GM19395 (cell line): ENCODE measurements around the gene EDAR.

Source experiments
- ATAC-seq: cut with Tn5 transposase; IDR thresholded peaks from one replicate; pipeline ENCODE4 v1.9.1; 2021; ENCODE audit warnings: mild to moderate bottlenecking, moderate library complexity; ENCODE audit not compliant: unreplicated experiment

Gene EDAR

DNA sequence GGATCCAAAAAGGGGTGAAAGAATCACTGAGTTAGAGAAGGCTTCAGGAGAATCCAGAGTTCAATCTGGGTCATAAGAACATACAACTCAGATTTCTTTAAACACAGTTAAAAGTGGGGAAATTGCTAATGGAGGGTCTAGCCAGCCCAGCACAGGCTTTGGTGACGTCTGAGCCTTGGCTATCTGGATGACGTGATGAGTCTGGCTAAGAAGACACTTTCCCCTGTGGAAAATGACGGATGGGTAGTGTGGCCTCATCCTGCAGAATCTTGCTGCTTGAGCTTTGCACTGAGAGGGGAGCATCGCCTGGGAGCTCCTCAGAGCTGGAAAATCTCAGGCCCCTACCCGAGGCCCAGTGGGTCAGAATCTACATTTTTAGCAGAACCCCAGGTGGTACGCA, 19.2 kb downstream of the EDAR start:
- no peak for ATAC-seq

DNA sequence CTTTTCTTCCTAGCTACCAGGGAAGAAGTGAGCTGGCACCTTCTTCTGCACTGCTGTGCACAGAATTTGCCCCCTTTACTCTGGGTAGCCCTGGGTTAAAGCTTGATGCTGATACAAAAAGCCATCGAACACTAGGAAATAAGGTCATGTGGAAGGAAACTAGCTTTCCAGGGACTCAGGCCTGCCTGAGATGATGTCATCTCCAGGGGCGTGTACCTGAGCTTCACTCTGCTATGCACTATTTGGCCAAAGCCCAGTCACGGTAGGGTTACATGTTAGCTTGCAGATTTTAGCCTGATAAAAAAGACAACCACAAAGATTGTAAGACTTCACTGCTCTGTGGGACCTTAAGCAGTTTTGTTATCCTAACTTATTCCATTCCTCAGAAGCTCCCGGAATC, 20.4 kb downstream of the EDAR start:
- no peak for ATAC-seq

DNA sequence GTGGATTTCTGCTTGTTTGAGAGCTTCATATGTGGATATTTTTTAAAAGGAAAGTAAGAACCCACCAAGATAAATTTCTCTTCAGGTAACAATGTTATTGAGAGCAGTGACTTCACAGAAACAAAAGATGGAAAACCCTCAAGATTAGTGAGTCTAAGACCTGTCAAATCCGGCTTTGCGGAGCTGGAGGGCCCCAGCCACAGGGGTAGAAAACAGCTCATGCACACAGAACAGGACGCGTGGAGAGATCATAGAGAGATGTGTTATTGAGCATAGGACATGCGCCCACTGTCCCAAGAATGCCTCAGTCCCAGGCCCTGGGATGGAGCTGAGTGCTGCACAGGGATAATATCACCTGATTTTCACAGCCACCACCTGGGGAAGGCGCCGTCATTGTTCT, 21.3 kb downstream of the EDAR start:
- ATAC-seq: no peak

DNA sequence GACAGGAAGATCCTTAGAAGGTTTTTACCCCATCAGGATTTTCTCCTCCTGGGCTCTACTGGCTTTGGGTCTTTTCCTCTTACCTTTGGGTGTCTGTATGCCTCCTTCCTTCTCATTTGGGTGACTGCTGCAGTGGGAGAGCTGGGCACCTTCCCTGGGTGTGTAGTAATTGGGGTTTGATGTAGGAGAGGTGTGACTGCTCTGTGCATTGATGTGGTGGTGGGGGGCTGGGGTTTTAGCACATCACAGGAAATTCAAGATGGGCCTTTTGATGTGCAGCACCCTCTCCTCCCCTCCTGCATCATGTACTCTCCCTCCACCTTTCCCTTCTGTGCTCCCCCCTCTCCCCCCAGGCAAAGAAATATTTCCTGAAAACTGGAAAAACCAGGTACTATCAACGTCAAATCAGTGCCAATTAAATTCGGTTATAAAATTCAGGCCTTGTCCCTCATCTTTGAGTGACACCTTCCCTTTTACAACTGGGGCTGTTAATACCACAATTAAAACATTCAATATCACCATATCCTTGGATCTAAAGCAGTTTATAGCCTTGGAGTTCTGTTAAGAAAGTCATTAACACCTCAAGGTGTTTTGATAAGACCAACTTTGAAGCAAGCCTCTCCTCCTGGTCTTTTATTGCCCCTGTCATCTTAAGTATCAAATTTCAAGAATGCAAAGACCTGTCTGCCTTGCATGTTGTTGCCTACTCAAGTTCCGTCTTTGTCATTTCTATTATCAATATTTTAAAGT, 23.3 kb downstream of the EDAR start:
- ATAC-seq: no peak

DNA sequence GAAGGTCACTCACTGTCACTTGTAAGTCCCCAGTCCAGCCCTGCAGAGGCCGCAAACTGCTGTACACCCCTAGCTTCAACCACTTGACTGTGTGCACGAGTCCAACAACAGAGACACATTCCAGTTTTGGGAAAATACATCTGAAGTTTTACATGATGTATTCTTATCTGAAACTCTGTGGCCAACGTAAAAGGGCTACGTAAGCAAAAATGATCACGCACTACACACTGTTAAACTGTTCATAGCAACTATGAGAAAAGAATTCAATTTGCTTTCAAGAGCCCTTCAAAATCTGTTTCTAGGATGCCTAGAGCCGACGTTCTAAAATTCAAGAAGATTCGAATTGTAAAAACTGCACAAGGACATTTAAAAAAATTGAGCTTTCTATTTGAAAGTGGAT, 26.0 kb downstream of the EDAR start:
- ATAC-seq: no peak

DNA sequence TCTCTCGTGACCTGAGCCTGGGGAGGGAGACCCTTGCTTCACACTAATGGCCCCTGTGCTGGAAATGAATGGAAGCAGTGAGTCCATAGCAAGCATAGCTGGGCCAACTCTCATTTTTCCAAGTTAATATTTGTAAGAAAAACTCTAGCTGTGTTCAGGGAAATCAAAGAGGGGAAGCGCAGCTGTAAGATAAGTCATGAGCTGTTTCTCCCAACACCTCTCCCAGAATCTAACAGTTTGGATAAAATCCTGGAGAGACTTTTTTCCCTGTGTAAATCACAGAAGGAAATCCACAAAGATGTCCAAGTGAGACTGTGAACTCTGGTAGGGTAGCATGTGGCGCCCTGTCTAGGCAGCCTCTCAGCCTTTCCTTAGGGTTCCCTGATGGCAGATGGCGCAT, 27.2 kb downstream of the EDAR start:
- no peak for ATAC-seq

DNA sequence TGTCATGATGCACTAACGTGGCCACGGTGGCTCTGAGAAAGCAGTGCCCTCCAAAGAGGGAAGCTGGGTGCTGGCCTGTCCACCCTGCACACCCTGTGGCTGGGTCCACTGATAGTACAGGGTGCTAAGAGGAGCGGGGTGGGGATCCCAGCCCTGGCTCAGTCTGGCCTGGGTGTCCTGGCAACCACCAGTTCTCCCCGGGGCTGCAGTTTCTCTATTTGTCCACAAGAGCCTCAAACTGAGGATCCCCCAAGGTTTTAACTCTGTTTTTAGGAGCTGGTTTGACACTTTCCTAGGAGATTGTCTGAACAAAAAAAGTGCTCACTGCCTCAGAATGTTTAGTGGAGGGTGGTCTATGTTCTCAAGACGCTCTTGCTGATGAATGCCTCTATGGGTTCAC, 29.0 kb downstream of the EDAR start:
- ATAC-seq: no peak

DNA sequence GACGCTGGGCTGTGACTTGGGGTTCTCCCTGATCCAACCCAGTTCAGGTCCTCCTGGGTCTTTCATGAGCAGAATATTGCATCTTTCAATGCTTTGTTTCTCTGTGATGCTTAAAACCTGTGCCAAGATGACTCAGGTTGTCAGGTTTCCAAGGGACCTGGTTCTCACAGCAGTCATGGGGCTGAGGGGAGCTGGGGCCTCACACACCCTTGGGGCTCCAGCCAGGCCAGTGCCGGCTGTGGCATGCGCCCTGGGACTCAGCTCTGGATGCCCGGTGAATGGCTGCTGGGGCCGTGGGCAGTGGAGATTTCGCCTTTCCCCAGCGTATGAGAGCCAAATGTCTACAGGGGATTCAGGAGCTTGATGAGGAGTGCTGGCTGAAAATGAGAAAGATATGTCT, 29.6 kb downstream of the EDAR start:
- no peak for ATAC-seq

DNA sequence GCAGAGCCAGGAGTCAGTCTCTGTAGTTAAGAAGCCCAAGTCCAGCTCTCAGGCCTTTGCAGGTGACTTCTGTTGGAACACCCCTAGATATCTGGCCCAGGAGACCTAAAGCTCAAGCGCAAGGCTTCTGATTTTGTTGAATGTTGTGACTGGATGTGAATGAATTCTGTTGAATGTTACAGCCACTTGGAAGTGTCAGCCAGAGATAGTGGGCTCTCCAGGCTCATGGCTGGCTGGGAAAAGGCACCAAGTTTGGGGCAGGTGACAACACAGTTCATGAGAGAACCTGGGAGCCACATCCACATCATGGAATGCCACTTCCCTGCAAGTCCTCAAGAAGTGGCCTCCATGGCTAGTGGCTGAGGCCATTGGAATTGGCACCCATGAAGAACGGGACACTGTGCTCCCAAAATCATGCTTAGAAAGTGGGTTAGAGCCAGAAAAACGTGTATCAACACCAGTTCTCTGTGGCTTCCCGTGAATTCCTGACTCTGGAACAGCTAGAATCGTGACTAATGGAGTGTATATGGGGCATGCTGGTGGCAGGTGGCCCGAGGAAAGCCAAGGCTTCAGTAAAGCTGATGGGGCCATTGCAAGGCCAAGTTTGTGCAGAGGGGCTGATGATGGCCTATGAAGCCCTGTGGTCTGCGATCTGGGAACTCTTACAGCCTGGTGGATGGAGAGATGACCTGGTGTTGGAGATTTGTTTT, 30.2 kb downstream of the EDAR start:
- ATAC-seq: no peak

DNA sequence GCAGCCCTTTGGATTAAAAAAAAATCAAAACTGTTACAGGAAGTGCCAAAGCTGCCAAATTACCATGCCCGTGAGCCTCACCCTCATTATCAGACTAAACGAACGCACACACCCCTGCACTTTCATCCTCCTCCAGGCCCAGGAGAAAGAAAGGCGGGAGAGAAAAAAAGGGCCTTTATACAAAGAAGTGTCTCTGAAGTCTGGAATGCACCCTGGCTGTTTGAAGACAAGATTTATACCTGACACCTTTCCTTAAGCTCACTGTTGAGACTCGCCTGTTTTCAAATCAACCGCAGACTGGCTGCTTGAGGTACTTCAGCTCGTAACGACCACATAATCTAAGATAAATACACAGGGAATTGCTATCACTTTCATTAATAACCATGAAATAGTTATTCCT, 31.0 kb downstream of the EDAR start:
- ATAC-seq: no peak

DNA sequence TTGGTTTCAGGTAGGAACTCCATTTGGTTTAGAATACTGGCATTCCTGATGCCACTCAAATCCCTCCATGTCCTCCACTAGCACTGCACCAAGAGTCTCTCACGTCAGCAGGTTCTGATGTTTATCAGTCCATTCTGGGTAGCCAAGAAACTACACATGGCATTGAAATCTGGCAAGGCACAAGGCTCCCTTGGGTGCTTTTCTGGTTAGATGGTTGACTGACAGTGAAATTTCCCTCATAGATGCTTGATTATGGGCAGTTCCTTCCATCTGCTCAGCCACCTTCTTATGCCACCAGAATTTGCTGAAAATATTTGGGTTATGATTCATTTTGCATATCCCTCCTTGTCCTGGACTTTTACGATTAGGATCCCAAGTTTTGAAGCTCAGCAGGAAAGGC, 32.6 kb downstream of the EDAR start:
- ATAC-seq: no peak

DNA sequence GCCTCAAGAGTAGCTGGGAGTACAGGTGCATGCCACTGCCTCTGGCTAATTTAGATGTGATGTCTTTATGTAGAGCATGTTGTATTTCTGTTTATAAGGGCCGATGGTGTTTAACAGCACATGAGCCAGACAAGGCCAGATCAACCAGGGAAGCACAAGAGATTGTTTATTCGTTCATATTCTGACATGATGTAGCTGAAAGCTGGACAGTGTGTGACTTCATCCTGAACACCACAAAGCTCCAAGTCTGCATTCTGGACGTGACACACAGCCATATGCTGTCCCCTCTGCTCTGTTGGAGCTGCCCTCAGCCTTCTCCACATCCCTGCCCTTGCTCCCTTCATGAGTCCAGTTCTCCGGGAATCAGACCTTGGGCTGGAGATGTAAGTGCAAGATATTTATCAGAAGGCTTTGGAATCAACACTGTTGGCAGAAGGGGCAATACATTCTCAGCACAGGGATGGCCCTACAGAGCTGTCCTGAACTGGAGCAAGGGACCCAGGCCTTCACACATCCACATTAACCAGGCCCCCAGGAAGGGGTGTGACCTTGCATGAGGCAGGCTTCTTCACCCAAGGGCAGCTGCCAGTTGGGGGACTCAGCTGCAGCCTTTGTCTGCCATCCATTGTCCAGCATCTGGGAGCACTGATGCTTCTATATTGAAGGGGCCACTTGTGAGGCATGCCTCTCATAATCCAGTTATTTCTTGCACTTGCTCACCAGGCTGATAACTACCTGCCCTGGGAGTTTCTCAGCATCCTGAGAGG, 38.5 kb downstream of the EDAR start:
- ATAC-seq: no peak

DNA sequence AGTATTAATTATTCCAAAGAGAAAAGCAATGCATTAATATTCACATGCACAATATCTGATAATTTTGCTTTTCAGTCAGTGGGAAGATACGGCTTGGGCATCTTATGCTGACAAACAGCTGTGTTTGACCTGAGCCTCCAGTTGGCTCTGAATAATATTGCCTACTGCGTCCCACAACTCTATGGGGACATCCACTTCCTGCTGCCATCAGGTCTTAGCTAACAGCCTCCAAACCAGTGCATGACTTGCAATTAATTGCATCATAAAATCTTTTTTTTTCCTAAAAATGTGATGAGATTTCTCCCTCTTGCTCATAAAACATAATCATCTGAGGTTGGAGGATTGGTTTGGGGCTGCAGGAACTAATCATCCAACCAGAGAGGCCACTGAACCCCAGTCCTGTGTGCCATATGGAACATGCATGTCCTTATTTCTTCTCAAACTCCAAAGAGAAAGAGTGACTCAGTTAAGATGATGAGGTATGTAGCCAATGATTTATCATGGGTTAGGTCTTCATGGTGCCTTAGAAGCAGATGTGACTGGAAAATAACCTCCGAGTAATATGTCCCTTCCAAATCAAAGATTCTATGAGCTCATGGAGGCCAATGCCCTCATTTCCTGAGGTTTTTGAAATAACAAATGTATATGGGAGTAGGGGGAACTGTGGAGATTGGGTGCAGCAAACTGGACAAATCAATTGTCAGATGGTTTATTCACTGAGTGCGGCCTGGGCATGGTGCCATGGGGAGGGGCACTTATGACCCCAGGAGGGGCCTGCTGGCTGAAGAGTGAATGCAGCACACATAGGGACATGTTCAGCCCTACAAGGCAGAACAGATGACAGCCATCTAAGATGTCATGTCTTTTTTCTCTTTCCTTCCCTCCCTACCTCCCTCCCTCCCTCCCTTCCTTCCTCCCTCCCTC, 39.4 kb downstream of the EDAR start:
- ATAC-seq: no peak

DNA sequence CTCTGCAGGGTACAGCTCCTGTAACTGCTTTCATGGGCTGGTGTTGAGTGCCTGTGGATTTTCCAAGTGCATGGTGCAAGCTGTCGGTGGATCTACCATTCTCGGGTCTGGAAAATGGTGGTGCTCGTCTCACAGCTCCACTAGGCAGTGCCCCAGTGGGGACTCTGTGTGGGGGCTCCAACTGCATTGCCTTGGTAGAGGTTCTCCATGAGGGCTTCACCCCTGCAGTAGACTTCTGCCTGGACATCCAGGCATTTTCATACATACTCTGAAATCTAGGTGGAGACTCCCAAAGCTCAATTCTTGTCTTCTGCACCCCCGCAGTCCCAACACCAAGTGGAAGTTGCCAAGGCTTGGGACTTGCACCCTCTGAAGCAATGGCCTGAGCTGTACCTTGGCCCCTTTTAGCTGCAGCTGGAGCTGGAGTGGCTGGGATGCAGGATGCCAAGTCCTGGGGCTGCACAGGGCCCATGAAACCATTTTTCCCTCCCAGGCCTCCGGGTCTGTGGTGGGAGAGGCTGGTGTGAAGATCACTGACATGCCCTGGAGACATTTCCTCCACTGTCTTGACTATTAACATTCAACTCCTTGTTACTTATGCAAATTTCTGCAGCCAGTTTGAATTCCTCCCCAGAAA, 41.6 kb downstream of the EDAR start:
- no peak for ATAC-seq

DNA sequence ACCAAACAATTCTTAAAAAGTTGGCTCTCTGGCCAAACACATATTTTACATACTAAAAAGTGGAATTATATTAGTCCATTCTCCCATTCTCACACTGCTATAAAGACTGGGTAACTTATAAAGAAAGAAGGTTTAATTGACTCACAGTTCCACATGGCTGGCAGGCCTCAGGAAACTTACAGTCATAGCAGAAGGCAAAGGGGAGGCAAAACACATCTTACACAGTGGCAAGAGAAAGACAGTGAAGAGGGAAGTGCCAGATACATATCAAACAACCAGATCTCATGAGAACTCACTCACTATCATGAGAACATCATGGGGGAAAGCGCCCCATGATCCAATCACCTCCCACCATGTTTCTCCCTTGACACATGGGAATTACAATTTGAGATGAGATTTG, 42.6 kb downstream of the EDAR start:
- ATAC-seq: no peak

DNA sequence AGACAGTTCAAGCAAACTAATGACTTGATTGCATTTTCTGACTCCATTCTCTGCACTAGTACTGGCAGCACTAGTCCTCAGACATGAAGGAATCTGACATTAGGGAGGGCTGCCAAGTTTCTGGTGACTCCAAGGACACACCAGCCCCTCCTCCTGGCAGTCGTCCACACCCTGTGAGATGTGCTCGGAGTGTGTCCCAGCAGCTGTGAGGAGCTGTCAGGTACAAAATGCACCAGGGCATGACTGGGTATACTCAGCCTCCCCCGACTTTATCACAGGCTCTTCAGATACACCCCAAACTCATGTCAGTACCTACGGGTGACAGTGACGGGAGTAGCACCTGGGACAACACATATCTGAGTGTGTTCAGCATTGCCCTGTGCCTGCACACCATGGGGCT, 43.1 kb downstream of the EDAR start:
- no peak for ATAC-seq

DNA sequence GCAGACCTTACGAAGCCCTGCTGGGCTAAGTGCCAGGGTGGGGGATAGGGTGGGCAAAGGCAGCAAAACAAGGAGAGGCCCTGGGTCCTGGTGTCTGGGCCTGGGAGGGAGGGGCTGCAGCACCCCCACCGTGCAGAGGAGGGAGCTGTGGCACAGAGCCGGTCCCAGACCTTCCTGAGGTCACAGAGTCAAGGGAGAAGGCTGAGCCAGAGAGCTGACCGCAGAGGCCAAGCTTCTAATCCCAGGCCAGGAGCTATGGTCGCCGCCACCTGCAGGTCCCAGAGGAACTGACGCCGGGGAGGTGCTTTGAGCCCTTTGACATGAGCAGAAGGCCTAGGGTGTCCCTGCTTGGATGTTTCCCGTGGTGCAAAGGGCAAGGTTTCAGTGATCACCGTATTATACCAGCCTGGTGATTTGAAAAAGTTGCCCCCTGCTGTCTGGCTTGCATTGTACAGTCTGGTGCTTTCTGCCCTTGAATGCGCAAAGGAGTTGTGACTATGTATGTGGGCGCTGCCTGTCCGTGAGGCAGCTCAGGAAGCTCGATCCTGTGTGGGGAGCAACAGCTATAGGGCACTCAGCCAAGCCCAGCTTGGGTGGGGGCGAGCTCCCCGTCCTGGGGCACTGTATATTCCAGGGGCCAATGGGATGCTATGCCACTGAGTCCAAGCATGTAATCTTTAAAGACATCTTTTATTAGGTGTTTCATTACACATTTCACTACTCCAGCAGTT, 44.3 kb downstream of the EDAR start:
- no peak for ATAC-seq

DNA sequence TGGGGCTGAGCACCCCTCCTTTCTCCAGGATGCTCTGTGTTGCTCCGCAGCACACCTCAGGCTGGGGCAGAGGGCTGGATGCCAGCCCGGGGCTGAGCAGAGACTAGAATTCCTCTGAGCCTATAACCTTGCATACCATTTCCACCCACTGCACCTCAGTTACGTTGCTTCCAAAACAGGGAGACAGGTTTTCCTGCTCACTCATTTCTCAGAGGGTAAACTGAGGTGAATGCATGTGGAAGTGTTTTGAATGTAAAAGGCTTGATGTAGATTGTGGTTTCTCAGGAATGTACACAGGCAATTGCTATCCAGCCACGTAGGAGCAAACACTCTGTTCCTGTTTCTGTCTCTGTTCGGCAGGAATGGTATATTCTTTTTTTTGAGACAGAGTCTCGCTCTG, 45.3 kb downstream of the EDAR start:
- ATAC-seq: no peak

DNA sequence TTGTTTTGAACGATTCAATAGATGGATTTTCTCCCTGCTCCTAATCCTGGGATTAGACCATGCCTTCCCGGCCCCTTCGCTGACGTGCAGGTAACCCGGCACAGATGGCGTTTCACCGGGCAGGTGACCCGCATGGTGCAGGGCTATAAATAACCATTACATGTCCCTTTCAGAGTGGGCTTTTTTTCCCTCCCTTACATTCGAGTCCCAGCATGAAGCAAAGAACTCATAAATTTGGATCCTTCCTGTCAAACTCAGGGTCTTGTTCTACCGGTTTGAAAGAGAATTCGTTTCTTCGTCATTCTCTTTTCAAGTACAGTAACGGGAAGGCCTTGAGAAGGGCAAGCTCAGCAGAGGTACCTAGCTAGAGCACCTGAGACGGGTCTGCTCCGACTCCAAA, 46.1 kb downstream of the EDAR start:
- ATAC-seq: no peak
